ENCODE measurements around the gene MAPK11.

Gene MAPK11

DNA sequence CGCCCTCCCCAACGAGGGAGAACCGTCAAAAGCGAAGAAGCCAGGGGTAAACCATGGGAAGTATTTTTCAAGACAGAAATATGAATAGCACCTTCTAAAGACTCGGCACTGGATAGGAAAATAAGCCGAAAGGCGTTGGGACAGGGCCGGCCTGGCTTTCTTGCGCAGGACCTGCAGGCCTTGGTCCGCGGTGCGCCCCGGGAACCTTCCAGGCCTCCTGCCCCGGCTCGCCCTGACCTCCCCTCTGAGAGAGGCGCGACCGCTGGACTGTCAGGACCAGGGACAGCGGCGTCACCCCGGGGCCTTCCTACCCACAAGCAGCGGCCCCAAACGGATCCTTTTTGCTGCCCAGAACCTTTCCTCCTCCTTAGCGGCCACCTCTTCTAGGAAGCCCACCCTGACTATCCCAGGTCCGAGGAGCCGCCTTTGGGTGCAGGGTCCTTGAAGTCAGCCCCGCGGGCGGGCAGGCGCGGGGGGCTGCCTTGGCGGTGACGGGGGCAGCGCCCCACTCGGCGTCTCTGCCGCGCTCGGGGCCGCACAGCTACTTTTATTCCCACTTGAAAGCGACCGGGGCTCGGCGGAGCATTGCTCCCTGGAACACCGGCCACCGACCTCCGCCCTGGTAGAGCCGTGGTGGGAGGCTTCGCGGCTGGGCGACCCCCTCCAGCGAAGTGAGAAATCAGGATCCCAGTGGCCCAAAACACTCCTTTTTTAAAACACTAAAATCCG, 650 bp upstream of the MAPK11 start:
- H3K36me3 ChIP-seq (replicated peaks): peaks cover 14% of the 10 kb centered on the region
- peak overlapping the region; percentile 51 for H3K4me3 ChIP-seq (ENCODE audit: low read depth, low read length)
- no peak overlapping the region for H3K27ac ChIP-seq
- TF ChIP-seq, protein P1, sequence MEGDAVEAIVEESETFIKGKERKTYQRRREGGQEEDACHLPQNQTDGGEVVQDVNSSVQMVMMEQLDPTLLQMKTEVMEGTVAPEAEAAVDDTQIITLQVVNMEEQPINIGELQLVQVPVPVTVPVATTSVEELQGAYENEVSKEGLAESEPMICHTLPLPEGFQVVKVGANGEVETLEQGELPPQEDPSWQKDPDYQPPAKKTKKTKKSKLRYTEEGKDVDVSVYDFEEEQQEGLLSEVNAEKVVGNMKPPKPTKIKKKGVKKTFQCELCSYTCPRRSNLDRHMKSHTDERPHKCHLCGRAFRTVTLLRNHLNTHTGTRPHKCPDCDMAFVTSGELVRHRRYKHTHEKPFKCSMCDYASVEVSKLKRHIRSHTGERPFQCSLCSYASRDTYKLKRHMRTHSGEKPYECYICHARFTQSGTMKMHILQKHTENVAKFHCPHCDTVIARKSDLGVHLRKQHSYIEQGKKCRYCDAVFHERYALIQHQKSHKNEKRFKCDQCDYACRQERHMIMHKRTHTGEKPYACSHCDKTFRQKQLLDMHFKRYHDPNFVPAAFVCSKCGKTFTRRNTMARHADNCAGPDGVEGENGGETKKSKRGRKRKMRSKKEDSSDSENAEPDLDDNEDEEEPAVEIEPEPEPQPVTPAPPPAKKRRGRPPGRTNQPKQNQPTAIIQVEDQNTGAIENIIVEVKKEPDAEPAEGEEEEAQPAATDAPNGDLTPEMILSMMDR (IDR thresholded peaks at IDR 0.05; ENCODE audit: low read depth, low read length, missing control alignments): no peak
- H3K27me3 ChIP-seq (replicated peaks): no peaks in the 10 kb centered on the region
- peak; percentile 32 for DNase-seq
- in situ Hi-C loops (cut with HindIII; ENCODE audit: low pct_ligation_motif_present, low sequenced_read_pairs): no loop called here

- Histone ChIP-seq H3K36me3 (replicated peaks) (peaks cover 3% of the 10 kb centered on the region), H3K27me3 (replicated peaks) (no peaks in the 10 kb centered on the region), H3K27ac (no peak overlapping the region), H3K4me3 (ENCODE audit: low read depth, low read length) (peak overlapping the region; percentile 43)
- TF ChIP-seq, protein P1 (IDR thresholded peaks at IDR 0.05; ENCODE audit: low read depth, low read length, missing control alignments): no peak
- no peak for DNase-seq
- in situ Hi-C loops (cut with HindIII; ENCODE audit: low pct_ligation_motif_present, low sequenced_read_pairs): no loop called here
Observed at GRCh38 chr22:50269573-50269969, 609 bp downstream of the MAPK11 start.

DNA sequence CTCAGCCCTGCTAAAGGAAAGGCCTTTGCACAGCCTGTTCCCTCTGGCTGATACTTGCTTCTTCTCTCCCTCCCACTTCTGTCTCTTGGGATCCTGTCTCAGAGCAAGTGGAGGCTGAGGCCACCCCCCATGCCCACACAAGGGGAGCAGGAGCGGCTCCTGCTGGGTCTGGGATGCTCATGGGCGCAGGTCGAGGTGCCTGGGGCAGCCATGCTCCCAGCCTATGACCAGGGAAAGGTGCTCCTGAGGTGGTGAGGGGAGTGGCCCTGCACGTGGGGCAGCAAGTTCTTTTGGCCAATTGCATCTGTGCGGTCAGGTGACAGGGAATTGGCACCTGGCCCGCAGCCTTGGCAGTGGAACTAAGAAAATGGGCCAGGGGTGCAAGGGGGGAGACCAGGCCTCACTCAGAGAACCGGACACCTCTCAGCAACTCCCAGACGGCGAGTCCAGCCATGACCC, 1.5 kb downstream of the MAPK11 start:
- H3K4me3 ChIP-seq (ENCODE audit: low read depth, low read length): no peak overlapping the region
- in situ Hi-C loops (cut with HindIII; ENCODE audit: low pct_ligation_motif_present, low sequenced_read_pairs): no loop called here
- H3K27ac ChIP-seq: no peak overlapping the region
- TF ChIP-seq, protein P1 (IDR thresholded peaks at IDR 0.05; ENCODE audit: low read depth, low read length, missing control alignments): no peak
- DNase-seq: no peak
- no peaks in the 10 kb centered on the region for H3K27me3 ChIP-seq (replicated peaks)
- H3K36me3 ChIP-seq (replicated peaks): no peaks in the 10 kb centered on the region

- H3K4me3 ChIP-seq (ENCODE audit: low read depth, low read length): peak overlapping the region; percentile 37
- no peaks in the 10 kb centered on the region for H3K27me3 ChIP-seq (replicated peaks)
- H3K27ac ChIP-seq: no peak overlapping the region
- no peak for DNase-seq
- in situ Hi-C loops (cut with HindIII; ENCODE audit: low pct_ligation_motif_present, low sequenced_read_pairs): no loop called here
- H3K36me3 ChIP-seq (replicated peaks): no peaks in the 10 kb centered on the region
- TF ChIP-seq, protein P1 (IDR thresholded peaks at IDR 0.05; ENCODE audit: low read depth, low read length, missing control alignments): peak; percentile 52
Observed at GRCh38 chr22:50267591-50268390, 2.4 kb downstream of the MAPK11 start.

- Histone ChIP-seq H3K36me3 (replicated peaks) (no peaks in the 10 kb centered on the region), H3K27me3 (replicated peaks) (no peaks in the 10 kb centered on the region), H3K4me3 (ENCODE audit: low read depth, low read length) (no peak overlapping the region), H3K27ac (no peak overlapping the region)
- in situ Hi-C loops (cut with HindIII; ENCODE audit: low pct_ligation_motif_present, low sequenced_read_pairs): no loop called here
- no peak for DNase-seq
- TF ChIP-seq, protein P1 (IDR thresholded peaks at IDR 0.05; ENCODE audit: low read depth, low read length, missing control alignments): no peak
Observed at GRCh38 chr22:50266994-50267393, 3.2 kb downstream of the MAPK11 start.

All from brain microvascular endothelial cell (primary cell).